Measurements from ENCODE around the gene DKK3.

DKK3 gene

GRCh38 chr11:11935536-11935935 is 72.9 kb downstream of the DKK3 start:
- no peak for DNase-seq

- DNase-seq, result peak; percentile 51
Observed at GRCh38 chr11:11931461-11932055, 76.9 kb downstream of the DKK3 start.

GRCh38 chr11:11929920-11930319 is 78.5 kb downstream of the DKK3 start:
- no peak for DNase-seq

GRCh38 chr11:11923828-11924227 is 84.6 kb downstream of the DKK3 start:
- DNase-seq, result no peak

GRCh38 chr11:11916981-11917399 is 91.4 kb downstream of the DKK3 start:
- no peak for DNase-seq

GRCh38 chr11:11915625-11916024 is 92.8 kb downstream of the DKK3 start:
- no peak for DNase-seq

GRCh38 chr11:11913395-11913794 is 95.0 kb downstream of the DKK3 start:
- DNase-seq, result no peak

All from CD4-positive, alpha-beta T cell treated with Interleukin-17A for 1 hour (primary cell).